ENCODE results near the gene RPS6KA5. TPM values are rescaled to one million over a fixed set of nuclear protein-coding genes. Genes with fewer than 3 reads are reported as not detected.

Gene RPS6KA5
- total RNA-seq, 2 donors from 2014 or later = 3.3 to 5.1 TPM

DNA sequence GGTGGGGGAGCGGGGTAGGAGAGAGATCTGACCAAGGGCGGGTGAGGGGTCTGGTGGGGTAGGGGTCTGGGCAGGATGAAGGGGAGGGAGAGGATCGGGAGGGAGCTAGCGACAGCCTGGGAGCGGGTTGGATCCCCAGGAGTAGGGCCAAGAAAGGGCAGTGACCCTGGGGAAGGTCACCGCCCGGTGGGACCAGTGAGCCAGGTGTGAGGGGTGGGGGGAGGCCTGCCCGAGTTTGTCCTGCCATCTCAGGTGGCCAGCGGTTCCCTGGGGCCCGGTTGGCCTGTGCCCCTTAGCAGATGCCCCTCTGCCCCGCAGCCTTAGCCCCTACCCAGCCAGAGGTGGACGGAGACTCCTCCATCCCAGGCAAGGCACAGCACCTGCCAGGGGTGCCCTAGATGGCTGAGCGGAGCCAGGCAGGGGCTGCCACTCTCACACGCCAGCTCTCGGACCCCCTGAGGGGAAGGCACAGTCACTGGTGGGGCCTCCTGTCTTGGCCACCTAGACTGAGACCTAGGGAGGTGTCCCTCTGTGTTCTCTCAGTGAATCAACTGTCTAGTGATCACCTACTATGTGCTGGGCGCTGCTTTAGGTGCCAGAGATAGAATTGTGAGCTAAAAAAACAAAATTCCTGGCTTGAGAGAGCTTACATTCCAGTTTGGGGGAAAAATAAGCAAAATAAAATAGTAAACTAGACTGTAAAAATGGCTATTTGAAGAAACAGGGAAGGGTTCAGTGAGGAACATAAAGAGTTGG, 243.6 kb downstream of the RPS6KA5 start:
- no peak for TF ChIP-seq CTCF (conservative IDR thresholded peaks at IDR 0.05)
- H3K4me3 Mint-ChIP-seq = peak overlapping the region; percentile 73
- H3K4me3 ChIP-seq (ENCODE audit: low read length) = no peak overlapping the region
- no peaks in the 10 kb centered on the region for H3K36me3 ChIP-seq (ENCODE audit: control insufficient read depth, insufficient read depth, low read length)
- H3K9ac ChIP-seq (ENCODE audit: extremely low read depth, low read length, poor library complexity, severe bottlenecking) = no peak overlapping the region
- peaks cover 6% of the 10 kb centered on the region for H3K4me1 ChIP-seq (ENCODE audit: control insufficient read depth, insufficient read depth, low read length)
- no peak overlapping the region for H3K27ac ChIP-seq (ENCODE audit: low read depth, low read length)
- no peaks in the 10 kb centered on the region for H3K36me3 Mint-ChIP-seq (ENCODE audit: low read depth)
- no peak for DNase-seq
- peaks cover 20% of the 10 kb centered on the region for H3K27me3 Mint-ChIP-seq (ENCODE audit: insufficient read depth)
- H3K4me1 Mint-ChIP-seq = peaks cover 20% of the 10 kb centered on the region
- no peaks in the 10 kb centered on the region for H3K9me3 ChIP-seq (ENCODE audit: control insufficient read depth, low read length)
- no peaks in the 10 kb centered on the region for H3K27me3 ChIP-seq (ENCODE audit: control insufficient read depth, insufficient read depth, low read length, poor library complexity, severe bottlenecking)
- 62 to 87% methylated on average over 3 to 16 of the region's 16 CpGs for WGBS, 2 experiments (ENCODE audit: insufficient coverage in 1 of 2, insufficient read length in 1 of 2)
- peaks cover 3% of the 10 kb centered on the region for H3K9me3 Mint-ChIP-seq
- no peak overlapping the region for H3K27ac Mint-ChIP-seq

DNA sequence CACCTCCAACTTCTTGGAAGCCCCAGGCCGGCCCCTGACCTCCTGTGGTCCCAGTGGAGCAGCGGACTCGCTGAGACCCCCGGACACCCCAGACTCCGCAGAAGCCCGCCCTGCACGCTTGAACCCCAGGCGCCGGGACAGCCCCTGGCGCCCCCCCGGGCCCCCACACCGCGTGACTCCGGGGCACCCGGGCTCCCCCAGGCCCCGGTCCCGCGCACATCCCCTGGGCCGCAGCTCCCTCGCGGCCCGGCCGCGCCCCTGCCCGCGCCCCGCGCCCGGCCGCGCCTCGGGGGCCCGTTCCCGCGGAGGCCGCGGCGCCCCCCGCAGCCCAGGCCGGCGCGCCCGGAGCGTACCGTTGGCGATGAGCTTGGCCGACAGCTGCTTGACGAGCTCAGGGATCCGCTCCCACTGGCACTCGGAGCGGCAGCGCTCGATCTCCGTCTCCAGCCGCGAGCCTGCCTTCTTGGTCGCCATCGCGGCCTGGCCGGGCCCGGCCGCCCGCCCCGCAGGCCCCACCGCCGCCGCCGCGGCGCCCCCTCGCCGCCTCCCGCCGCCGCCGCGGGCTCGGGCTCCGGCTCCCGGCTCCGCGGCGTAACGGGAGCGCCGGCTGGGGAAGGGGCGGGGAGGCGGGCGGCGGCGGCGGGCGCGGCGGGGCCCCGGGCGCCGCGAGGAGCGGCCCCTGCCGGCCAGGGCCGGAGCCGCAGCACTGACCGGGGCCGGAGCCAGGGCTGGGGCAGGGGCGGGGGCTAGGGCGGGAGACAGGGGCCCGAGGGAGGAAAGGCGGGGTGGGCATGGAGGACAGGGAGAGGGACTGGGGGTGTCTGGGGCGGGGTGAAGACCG, 244.4 kb downstream of the RPS6KA5 start, which contains the start of gene TTC7B:
TSS of gene TTC7B (minus strand) at position 609 of the 841 bp plus-strand sequence. CDS start at position 474, 135 bp downstream.
- H3K9ac ChIP-seq (ENCODE audit: extremely low read depth, low read length, poor library complexity, severe bottlenecking) = peak within 1 kb of the TSS; percentile 49
- no peaks in the 10 kb centered on the region for H3K36me3 ChIP-seq (ENCODE audit: control insufficient read depth, insufficient read depth, low read length)
- H3K4me3 ChIP-seq (ENCODE audit: low read length) = peak within 1 kb of the TSS; percentile 90
- H3K27ac ChIP-seq (ENCODE audit: low read depth, low read length) = no peak within 1 kb of the TSS
- H3K27me3 ChIP-seq (ENCODE audit: control insufficient read depth, insufficient read depth, low read length, poor library complexity, severe bottlenecking) = no peaks in the 10 kb centered on the region
- H3K4me1 ChIP-seq (ENCODE audit: control insufficient read depth, insufficient read depth, low read length) = peaks cover 9% of the 10 kb centered on the region
- WGBS, 2 experiments (ENCODE audit: insufficient coverage in 1 of 2, insufficient read length in 1 of 2) = 0% methylated on average over 11 to 111 of the region's 111 CpGs
- Mint-ChIP-seq H3K27ac (peak within 1 kb of the TSS; percentile 45), H3K9me3 (no peaks in the 10 kb centered on the region), H3K27me3 (ENCODE audit: insufficient read depth) (peaks cover 20% of the 10 kb centered on the region), H3K4me3 (peak within 1 kb of the TSS; percentile 73), H3K36me3 (ENCODE audit: low read depth) (no peaks in the 10 kb centered on the region), H3K4me1 (peaks cover 26% of the 10 kb centered on the region)
- DNase-seq = peak; percentile 87
- TF ChIP-seq CTCF (conservative IDR thresholded peaks at IDR 0.05) = peak; percentile 43
- H3K9me3 ChIP-seq (ENCODE audit: control insufficient read depth, low read length) = no peaks in the 10 kb centered on the region

DNA sequence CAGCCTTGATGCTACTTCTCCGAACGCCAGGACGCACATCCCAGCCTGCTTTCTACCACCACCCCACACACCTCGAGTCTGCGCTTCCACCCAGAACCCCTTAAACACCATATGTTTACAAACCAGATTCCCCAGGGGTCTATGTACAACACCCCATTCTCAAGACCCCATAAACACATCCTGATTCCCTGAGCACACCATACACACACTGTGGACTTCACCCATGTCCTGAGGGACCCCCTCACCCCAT, 244.9 kb downstream of the RPS6KA5 start:
- no peaks in the 10 kb centered on the region for H3K9me3 Mint-ChIP-seq
- Histone ChIP-seq H3K27ac (ENCODE audit: low read depth, low read length) (no peak overlapping the region), H3K36me3 (ENCODE audit: control insufficient read depth, insufficient read depth, low read length) (no peaks in the 10 kb centered on the region), H3K9me3 (ENCODE audit: control insufficient read depth, low read length) (no peaks in the 10 kb centered on the region), H3K9ac (ENCODE audit: extremely low read depth, low read length, poor library complexity, severe bottlenecking) (peak overlapping the region; percentile 49), H3K27me3 (ENCODE audit: control insufficient read depth, insufficient read depth, low read length, poor library complexity, severe bottlenecking) (no peaks in the 10 kb centered on the region), H3K4me3 (ENCODE audit: low read length) (peak overlapping the region; percentile 90), H3K4me1 (ENCODE audit: control insufficient read depth, insufficient read depth, low read length) (peaks cover 9% of the 10 kb centered on the region)
- no peak for DNase-seq
- WGBS, 2 experiments (ENCODE audit: insufficient coverage in 1 of 2, insufficient read length in 1 of 2) = 67% methylated on average over 5 of the region's 5 CpGs; no CpG with 5 or more reads in 1 of the 2 experiments
- peak overlapping the region; percentile 73 for H3K4me3 Mint-ChIP-seq
- peaks cover 17% of the 10 kb centered on the region for H3K27me3 Mint-ChIP-seq (ENCODE audit: insufficient read depth)
- peak overlapping the region; percentile 45 for H3K27ac Mint-ChIP-seq
- H3K4me1 Mint-ChIP-seq = peaks cover 26% of the 10 kb centered on the region
- TF ChIP-seq CTCF (conservative IDR thresholded peaks at IDR 0.05) = no peak
- H3K36me3 Mint-ChIP-seq (ENCODE audit: low read depth) = no peaks in the 10 kb centered on the region

Measured in endodermal cell (in vitro differentiated cells).